ENCODE results near the gene SIRT3. TPM values are rescaled to one million over a fixed set of nuclear protein-coding genes. Genes with fewer than 3 reads are reported as not detected.

SIRT3 gene
- total RNA-seq = 12.4 and 12.8 TPM in 2 replicates

DNA sequence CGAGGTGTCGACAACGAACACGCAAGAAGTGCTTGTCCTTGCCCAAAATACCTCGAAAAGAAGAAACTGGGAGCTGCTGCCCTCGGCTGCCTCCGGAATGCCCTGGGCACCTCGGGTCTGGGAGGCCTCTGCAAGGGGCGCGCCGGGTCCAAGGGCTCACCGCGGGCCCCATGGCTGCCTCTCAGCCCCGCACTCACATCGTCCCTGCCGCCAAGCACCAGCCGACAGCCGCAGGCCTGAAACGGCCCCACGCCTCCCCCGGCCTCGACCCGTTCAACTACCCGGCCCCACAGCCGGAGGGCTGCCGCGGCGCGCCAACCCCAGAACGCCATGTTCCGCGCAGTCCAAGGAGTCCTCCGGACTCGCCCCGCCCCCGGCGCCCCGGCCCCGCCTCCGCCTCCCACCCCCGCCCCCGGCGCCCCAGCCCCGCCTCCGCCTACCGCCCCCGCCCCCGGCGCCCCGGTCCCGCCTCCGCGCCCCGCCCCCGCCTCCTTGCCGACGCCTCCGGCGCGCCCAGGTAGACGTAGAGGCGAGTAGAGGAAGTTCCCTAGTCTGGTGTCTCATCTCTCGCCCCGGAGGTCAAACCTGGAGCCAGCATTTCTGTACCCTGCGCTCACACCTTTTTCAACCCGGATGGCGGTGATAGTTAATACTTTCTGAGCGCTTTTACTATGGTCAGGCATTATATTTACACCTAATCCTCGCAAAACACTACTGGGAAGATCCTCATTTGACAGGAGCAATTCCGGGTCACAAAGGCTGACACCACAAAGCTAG is at the start of gene SIRT3:
SIRT3 (minus strand) TSS at position 346 of the 777 bp plus-strand sequence; CDS start at position 332, 14 bp downstream.
- intact Hi-C loops (cut with micrococcal nuclease) = loop anchor here (1.0 to 5.0 kb wide), 12 partner anchors 29 to 511 kb away; partner anchors contain the start of genes BET1L, DEAF1, LMNTD2 and PGGHG

DNA sequence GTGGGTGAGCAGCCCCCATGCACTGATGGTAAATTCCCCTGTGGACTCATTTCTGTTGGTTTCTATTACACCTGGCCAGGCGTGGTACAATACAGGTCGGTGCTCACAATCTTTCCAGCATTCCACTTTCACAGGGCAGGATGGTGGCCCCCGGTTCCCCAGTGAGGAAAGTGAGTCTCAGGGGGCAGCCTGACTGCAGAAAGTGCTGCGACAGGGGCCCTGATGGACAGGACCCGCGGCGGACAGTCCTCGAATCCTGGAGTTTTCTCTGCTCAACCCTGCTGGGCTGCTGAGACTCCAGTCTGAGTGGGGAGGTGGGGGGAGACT is 49.7 kb upstream of the SIRT3 start:
- intact Hi-C loops (cut with micrococcal nuclease) = loop anchor here (2.0 to 5.0 kb wide), 3 partner anchors 35 to 79 kb away; partner anchors contain the start of genes BET1L, PSMD13, RIC8A and SIRT3

DNA sequence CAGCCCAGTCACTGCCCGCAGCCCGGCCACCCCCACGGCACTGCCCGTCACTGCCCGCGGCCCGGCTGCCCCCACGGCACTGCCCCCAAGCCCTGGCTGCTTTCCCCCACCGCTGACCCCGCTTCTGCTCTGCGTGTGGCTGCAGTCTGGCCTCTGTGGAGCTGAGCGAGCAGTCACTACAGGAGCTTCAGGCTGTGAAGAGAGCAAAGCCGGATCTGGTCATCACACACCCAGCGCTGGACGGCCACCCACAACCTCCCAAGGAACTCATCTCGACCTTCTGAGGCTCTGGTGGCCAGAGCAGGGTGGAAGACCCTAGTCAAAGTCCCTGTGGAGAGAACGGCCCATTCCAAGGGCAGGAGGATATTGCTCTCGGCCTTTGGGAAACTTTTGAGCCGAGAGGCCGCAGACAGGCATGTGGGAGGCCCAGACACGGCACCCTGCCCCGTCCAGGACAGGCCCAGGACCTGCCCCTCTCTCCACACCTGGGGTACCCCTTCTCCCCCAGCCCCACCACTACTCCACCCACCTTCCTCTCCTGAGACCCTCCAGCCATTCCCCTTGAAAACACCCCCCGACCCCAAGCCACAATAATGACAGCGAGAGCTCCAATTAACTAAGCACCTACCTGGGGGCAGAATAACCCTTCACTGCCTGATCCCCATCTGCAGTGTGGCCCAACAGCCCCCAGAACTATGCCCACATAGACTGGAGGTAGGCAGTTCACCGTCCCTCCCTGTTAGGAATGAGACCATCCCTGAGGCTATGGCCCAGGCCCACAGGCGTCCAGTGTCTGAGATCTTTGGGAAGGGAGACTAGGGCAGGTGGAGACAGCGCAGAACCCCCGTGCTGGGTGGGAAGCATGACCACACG is 49.1 kb upstream of the SIRT3 start:
- intact Hi-C loops (cut with micrococcal nuclease) = loop anchor here (5.0 kb wide), 2 partner anchors 48 to 78 kb away; partner anchors contain the start of genes BET1L, PSMD13, RIC8A and SIRT3

DNA sequence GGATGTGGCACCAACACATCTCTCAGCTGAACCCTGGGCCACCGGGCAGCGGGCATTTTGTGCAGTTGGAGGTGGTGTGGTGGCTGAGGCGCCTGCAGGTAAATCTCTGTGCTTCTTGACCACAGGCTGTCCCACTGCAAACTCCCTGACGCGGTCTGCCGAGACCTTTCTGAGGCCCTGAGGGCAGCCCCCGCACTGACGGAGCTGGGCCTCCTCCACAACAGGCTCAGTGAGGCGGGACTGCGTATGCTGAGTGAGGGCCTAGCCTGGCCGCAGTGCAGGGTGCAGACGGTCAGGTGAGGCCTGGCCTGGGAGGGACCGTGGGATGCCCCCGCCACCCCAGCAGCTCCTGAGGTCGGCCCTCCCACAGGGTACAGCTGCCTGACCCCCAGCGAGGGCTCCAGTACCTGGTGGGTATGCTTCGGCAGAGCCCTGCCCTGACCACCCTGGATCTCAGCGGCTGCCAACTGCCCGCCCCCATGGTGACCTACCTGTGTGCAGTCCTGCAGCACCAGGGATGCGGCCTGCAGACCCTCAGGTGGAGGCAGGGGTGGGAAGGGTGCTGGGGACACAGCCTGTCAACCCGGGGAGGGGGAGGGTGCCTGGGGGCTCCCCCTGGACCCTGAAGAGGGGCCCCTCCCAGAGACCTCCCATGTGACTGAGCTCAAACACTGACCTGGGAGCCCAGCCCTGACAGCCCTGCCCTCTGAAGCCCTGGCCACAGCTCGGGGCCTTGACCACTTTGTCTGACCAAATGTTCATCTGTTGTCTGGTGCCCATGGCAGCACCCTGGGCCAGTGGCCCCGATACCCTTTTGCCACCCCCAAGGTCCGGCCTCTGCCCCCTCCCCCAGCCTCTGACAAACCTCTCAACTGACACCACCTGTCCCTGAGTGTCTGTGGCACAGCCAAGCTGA is 48.2 kb upstream of the SIRT3 start:
- intact Hi-C loops (cut with micrococcal nuclease) = loop anchor here (5.0 kb wide), 2 partner anchors 47 to 77 kb away; partner anchors contain the start of genes BET1L, PSMD13, RIC8A and SIRT3

DNA sequence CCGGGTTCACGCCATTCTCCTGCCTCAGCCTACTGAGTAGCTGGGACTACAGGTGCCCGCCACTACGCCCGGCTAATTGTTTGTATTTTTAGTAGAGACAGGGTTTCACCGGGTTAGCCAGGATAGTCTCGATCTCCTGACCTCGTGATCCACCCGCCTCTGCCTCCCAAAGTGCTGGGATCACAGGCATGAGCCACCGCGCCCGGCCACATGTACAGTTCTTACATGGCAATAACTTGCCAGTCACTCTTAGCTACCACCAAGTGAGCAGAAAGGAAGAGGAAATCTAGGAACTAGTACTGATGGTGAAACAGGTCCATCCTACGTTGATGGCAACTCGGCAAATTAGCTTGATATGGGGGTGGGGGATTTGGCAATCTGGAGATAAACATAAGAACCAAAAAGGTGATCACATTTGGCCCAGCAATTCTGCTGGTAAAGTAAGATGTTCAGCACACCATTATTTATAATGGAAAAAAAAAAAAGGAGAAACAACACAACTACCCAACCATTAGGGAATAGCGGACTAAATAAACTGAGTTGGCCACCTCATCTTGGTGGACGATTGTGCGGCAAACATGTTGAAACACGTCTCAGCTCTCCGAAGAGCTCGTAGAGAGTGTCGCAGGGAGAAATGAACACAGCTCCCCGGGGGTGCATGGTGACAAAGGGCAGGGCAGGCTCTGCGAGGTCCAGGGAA is 47.4 kb upstream of the SIRT3 start:
- intact Hi-C loops (cut with micrococcal nuclease) = no loop called here

DNA sequence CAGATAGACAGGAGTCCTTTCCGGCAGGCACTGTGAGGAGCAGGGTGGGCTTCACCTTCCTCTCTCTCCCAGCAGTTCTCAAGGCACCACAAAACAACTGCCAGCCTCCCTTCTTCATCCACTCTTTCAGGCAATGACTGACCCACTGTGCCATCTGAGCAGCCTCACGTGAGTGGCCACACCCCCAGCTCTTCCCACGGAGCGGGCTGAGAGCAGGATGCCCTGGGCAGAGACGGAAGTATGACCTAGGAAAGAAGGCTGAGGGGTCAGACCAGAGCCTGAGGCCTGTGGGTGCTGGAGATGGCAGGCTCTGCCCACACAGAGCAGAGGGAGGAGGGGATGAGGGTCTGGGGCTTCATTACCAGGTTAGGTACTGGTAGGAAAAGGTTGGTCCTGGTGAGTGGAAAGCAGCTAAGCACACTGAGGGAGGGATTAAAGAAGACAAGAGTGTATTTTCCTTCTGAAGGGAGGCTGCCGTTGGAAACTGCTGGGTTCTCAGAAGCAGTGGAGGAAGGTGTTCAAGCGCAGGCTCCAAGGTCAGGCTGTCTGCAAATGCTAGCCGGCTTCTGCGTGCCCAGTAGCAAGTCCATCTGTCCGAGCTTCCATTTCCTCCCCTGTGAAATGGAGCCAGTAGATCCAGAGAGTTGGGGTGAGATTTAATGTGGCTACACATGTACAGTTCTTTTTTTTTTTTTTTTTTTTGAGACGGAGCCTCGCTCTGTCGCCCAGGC is 46.7 kb upstream of the SIRT3 start:
- intact Hi-C loops (cut with micrococcal nuclease) = no loop called here

DNA sequence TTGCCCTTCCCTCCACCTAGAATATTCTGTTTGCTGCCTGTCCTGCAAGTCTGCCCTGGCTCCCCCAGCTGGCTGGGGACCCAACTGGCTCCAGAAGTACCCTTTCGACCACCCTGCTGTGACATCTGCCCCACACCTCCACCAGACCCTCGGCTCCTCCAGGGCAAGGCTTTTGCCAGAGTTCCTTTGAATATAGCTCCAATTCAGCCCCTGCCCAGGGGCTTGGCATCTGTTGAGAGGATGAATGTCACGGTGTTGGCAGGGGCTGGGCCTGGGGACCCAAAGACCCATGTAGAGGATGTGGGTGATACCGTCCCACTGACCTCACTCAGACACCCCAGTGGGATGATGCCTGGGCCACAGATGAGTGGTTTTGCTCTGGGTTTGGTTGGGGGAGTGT is 46.0 kb upstream of the SIRT3 start:
- intact Hi-C loops (cut with micrococcal nuclease) = no loop called here

DNA sequence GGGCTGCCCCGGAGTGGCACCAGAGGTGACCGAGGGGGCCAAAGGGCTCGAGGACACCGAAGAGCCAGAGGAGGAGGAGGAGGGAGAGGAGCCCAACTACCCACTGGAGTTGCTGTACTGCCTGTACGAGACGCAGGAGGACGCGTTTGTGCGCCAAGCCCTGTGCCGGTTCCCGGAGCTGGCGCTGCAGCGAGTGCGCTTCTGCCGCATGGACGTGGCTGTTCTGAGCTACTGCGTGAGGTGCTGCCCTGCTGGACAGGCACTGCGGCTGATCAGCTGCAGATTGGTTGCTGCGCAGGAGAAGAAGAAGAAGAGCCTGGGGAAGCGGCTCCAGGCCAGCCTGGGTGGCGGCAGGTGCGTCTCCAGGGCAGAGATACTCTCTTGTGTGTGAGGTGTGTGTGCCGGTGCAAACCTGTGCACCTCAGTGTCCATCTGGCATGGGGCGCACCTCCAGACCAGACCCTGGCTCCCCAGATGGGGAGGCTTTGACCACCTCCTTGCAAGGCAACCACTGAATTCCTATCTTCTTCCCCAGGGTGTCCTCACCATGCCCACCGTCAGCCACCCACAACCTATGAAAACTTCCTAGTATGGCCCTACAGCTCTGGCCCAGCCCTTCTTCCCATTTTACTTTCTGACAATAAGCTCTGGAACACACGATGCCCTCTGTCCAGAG is 45.5 kb upstream of the SIRT3 start:
- intact Hi-C loops (cut with micrococcal nuclease) = no loop called here

DNA sequence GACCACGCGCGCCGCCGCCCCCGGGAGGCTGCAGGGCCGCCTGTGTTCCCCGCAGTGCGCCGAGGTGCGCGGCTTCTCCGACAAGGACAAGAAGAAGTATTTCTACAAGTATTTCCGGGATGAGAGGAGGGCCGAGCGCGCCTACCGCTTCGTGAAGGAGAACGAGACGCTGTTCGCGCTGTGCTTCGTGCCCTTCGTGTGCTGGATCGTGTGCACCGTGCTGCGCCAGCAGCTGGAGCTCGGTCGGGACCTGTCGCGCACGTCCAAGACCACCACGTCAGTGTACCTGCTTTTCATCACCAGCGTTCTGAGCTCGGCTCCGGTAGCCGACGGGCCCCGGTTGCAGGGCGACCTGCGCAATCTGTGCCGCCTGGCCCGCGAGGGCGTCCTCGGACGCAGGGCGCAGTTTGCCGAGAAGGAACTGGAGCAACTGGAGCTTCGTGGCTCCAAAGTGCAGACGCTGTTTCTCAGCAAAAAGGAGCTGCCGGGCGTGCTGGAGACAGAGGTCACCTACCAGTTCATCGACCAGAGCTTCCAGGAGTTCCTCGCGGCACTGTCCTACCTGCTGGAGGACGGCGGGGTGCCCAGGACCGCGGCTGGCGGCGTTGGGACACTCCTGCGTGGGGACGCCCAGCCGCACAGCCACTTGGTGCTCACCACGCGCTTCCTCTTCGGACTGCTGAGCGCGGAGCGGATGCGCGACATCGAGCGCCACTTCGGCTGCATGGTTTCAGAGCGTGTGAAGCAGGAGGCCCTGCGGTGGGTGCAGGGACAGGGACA is 44.8 kb upstream of the SIRT3 start:
- intact Hi-C loops (cut with micrococcal nuclease) = no loop called here

DNA sequence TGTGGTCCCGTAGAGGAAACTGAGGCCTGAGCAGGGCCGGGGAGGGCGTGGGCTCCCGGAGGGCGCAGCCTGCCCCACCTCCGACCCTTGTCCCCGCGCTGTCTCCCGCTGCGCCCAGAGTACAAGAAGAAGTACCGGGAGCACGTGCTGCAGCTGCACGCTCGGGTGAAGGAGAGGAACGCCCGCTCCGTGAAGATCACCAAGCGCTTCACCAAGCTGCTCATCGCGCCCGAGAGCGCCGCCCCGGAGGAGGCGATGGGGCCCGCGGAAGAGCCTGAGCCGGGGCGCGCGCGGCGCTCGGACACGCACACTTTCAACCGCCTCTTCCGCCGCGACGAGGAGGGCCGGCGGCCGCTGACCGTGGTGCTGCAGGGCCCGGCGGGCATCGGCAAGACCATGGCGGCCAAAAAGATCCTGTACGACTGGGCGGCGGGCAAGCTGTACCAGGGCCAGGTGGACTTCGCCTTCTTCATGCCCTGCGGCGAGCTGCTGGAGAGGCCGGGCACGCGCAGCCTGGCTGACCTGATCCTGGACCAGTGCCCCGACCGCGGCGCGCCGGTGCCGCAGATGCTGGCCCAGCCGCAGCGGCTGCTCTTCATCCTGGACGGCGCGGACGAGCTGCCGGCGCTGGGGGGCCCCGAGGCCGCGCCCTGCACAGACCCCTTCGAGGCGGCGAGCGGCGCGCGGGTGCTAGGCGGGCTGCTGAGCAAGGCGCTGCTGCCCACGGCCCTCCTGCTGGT is 44.0 kb upstream of the SIRT3 start:
- intact Hi-C loops (cut with micrococcal nuclease) = no loop called here

DNA sequence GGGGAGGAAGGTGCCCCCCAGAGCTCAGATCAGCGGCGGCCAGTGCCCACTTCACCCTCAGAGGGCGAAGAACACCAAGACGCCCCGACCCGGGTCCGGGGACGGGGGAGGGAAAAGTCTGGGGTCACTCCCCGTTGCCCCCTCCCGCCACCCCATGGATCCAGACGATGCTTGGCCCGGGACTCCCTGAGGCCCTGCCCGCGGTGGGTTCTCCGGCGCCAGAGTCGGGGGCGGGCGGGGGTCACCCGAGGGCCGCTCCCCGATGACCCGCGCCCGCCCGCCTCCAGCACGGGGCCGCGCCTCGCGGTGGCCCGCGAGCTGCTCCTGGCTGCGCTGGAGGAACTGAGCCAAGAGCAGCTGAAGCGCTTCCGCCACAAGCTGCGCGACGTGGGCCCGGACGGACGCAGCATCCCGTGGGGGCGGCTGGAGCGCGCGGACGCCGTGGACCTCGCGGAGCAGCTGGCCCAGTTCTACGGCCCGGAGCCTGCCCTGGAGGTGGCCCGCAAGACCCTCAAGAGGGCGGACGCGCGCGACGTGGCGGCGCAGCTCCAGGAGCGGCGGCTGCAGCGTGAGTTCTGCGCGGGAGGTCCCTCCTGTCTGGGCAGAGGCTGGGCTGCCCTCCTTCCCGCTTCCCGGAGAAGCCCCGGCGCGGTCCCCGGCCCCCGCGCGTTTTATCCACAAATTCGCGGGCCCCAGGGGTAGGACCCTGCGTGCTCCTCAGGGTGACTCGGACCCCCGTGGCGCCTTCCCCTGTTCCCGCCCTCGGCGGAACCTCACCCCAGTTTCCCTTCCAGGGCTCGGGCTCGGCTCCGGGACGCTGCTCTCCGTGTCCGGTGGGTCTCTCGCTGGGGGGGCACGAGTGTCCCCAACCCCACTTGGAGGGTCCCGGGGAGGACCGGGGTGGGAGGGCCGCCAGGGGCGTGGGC is 43.2 kb upstream of the SIRT3 start:
- intact Hi-C loops (cut with micrococcal nuclease) = no loop called here

DNA sequence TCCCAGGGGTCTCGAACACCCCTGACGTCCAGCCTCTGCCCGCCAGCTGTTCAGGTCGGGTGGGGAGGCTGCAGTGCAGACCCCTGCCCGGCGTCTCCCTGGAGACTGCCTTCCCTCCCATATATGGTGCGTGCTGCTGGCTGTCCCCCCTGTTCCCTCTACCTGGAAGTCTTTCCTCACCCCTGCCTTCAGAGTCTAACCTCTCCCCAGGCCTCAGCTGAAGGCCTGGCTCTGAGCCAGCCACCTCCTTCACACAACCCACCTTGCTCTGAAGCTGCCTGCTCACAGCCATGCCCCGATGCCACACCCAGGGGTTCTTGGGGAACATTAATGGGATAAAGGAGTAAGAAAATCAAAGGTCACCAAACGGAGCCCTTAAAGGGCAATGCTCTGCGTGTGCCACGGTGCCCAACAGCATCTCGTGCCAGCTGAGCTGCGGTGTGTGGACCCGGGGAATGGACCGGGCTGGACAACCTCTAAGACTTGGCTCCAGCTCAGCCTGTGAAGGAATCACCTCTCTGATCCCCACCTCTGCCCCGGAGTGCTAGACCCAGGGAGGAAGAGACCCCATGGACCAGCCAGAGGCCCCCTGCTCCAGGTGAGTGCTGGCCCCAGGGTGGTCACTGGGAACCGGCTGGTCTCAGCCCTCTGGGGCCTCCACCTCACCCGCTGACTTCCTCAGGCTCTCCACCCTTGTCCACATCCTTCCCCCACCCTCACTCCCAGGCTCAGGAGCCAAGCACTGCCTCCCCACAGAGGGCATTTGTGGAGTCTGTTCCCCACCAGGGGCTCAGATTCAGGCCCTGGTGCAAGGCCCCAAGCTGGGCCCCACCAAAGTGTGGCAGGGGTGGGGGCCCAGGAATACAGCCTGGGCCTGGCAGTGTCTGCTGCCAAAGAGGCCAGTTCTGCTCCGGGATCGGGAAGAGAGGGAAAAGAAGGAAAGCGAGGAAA is 42.1 kb upstream of the SIRT3 start, which contains the start of gene NLRP6:
NLRP6 (plus strand) TSS at position 407 of the 951 bp plus-strand sequence; CDS start at position 570, 163 bp downstream.
- intact Hi-C loops (cut with micrococcal nuclease) = no loop called here

DNA sequence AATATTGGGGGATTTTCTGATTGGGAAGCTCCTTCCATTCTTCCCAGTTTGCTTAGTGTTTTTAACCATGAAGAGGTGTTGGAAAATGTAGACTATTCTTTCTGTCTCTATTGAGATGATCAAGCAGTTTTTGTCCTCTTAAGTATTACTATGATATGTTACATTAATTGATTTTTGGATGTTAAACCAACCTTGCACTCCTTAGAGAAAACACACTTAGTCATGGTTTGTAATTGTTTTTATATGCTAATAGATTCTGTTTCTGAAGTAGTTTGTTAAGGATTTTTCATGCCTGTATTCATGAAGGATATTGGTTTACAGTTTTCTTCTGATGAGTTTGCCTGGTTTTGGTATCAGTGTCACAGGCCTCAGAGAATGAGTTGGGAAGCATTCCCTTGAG is 40.1 kb upstream of the SIRT3 start:
- intact Hi-C loops (cut with micrococcal nuclease) = no loop called here

DNA sequence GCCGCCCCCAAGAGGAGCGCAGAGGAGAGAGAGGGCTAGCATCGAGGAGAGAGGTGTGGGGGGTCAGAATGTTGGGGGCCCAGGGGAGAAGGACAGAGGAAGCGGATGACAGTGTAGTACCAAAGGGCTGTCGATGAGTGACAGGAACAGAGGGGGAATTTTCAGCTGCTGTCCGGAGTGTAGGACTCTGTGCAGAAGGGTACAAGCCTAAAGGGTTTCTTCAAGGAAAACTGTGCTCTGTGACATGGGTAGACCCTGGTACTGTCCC is 36.7 kb upstream of the SIRT3 start:
- intact Hi-C loops (cut with micrococcal nuclease) = no loop called here

DNA sequence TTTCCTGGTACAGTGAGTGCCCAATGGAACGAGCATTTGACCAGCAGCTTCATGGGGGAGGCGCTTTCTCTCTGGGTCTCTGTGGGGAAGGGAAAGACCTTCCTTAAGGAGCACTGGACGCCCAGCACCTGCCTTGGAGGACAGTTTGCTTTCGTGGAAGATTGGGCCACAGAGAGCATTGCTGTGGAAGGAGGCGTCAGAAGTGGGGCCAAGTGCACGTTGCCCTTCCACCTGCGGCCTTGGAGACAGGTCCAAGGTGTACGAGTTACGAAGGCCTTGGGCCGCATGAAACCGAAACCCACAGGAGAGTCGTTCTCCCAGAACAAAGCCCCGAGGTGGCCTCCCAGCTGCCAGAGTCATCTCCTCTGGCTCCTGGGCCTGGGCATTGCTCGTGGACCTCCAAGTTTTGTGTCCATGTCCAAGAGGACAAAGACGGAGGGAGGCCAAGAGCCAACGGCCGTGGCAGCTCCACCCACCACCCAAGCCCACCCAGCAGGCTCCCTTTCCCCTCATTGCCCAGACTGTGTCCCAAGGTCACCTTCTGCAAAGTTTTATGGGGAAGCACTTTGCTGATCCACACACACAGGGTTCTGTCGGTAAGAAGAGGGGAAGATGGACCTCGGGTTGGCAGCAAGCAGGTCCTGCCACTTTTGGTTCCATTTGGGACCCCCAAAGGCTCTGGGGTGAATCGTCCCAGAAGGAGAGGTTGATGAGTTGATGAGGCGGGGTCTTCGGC is 36.2 kb upstream of the SIRT3 start:
- intact Hi-C loops (cut with micrococcal nuclease) = no loop called here
